Endothelial cell of umbilical vein (primary cell): ENCODE results near the gene WDR55. TPM values are rescaled to one million over a fixed set of nuclear protein-coding genes. Genes with fewer than 3 reads are reported as not detected.

Experiments used
- BruUV-seq: library from RNA; stranded (reverse); fragments of 400-500 nt; replicated peaks from 2 replicates; lab custom pipeline; 2021; lab: Mats Ljungman, UMichigan
- CTCF ChIA-PET: fragments of 300-600, 350-600 bp; sonication (Branson Sonifier 250); formaldehyde crosslinking; loops from one replicate; lab custom pipeline; 2021; ENCODE audit warnings: antibody characterized with exemption, inconsistent platforms; lab: Charles Lee
- POLR2A ChIA-PET: fragments of 300-600, 350-600 bp; sonication (Branson Sonifier 250); formaldehyde crosslinking; loops from one replicate; lab custom pipeline; 2021; ENCODE audit warnings: antibody characterized with exemption, inconsistent platforms; lab: Charles Lee
- DNase-seq: peaks from one replicate; pipeline ENCODE4 v3.0.0-alpha.2; 2011; ENCODE audit warnings: low read depth, low spot score
- FAIRE-seq: peaks from 2 replicates; lab custom pipeline; 2011; peaks lifted over from hg19 to GRCh38; lab: Jason Lieb, UNC
- H2AFZ ChIP-seq: 2 replicates; pipeline ENCODE4 v1.6.0; 2012; ENCODE audit warnings: low read depth, low read length, control low read depth, inconsistent platforms
- H3K27ac ChIP-seq: 2 replicates; pipeline ENCODE4 v1.5.1; 2011; ENCODE audit warnings: low read depth, mild to moderate bottlenecking, control low read depth, low read length, moderate library complexity; ENCODE audit not compliant: insufficient read depth
- H3K27me3 ChIP-seq, 2 experiments: 2 replicates each; pipeline versions ENCODE4 v1.6.0 to v1.6.1; 2011; ENCODE audit warnings: low read length in 2 of 2, mixed read lengths in 1 of 2; ENCODE audit not compliant: control insufficient read depth in 2 of 2, insufficient read depth in 2 of 2
- H3K36me3 ChIP-seq, 2 experiments: 2 replicates in 1 of 2; 3 replicates in 1 of 2; pipeline ENCODE4 v1.5.1; 2011; ENCODE audit warnings: low read length in 2 of 2, mild to moderate bottlenecking in 1 of 2, moderate library complexity in 1 of 2; ENCODE audit not compliant: control insufficient read depth in 2 of 2, insufficient read depth in 2 of 2; ENCODE audit errors: extremely low read depth in 1 of 2
- H3K4me1 ChIP-seq: 3 replicates; pipeline ENCODE4 v1.5.1; 2011; ENCODE audit warnings: mild to moderate bottlenecking, low read length; ENCODE audit not compliant: control insufficient read depth, insufficient read depth; ENCODE audit errors: extremely low read depth
- H3K4me2 ChIP-seq: 2 replicates; pipeline ENCODE4 v1.6.1; 2011; ENCODE audit warnings: low read length, control low read depth, mixed read lengths; ENCODE audit not compliant: insufficient read depth
- H3K4me3 ChIP-seq, 3 experiments: fragments of 200-600 bp in 1 of 3; sonication (generic), shearing (Covaris generic) in 1 of 3; replicated peaks in 1 of 3; 2 replicates each; pipeline ENCODE4 v1.5.1; 2011 to 2016; ENCODE audit warnings: control low read depth in 3 of 3, low read length in 3 of 3, mild to moderate bottlenecking in 2 of 3, inconsistent platforms in 1 of 3, low read depth in 1 of 3, moderate library complexity in 1 of 3; ENCODE audit not compliant: insufficient read depth in 1 of 3
- H3K79me2 ChIP-seq: 2 replicates; pipeline ENCODE4 v1.6.0; 2012; ENCODE audit warnings: low read length, inconsistent platforms; ENCODE audit not compliant: control insufficient read depth, insufficient read depth
- H3K9ac ChIP-seq: replicated peaks from 2 replicates; pipeline ENCODE3; 2011; ENCODE audit warnings: low read length, control low read depth; ENCODE audit not compliant: insufficient read depth; ENCODE audit errors: extremely low read depth
- H3K9me1 ChIP-seq: replicated peaks from 3 replicates; pipeline ENCODE4 v1.6.0; 2011; ENCODE audit warnings: mild to moderate bottlenecking, low read length; ENCODE audit not compliant: control insufficient read depth, insufficient read depth; ENCODE audit errors: extremely low read depth
- H3K9me3 ChIP-seq: replicated peaks from 2 replicates; pipeline ENCODE4 v1.5.1; 2012; ENCODE audit warnings: low read length, inconsistent platforms; ENCODE audit not compliant: control insufficient read depth, insufficient read depth
- H4K20me1 ChIP-seq: replicated peaks from 2 replicates; pipeline ENCODE3; 2011; ENCODE audit warnings: mild to moderate bottlenecking, low read length; ENCODE audit not compliant: control insufficient read depth, insufficient read depth; ENCODE audit errors: extremely low read depth
- EZH2 ChIP-seq: IDR thresholded peaks from 2 replicates; pipeline ENCODE4 v1.6.1; 2012; ENCODE audit warnings: borderline replicate concordance, low read depth, mild to moderate bottlenecking, moderate library complexity, low read length, inconsistent platforms; ENCODE audit not compliant: severe bottlenecking
- FOS ChIP-seq: IDR thresholded peaks from 2 replicates; pipeline ENCODE4 v1.6.1; 2011; ENCODE audit warnings: mild to moderate bottlenecking, low read length, moderate library complexity, borderline replicate concordance; ENCODE audit not compliant: insufficient read depth
- GATA2 ChIP-seq: IDR thresholded peaks from 2 replicates; pipeline ENCODE4 v1.7.0; 2011; ENCODE audit warnings: low read depth, mild to moderate bottlenecking, moderate library complexity, mixed read lengths, low read length; ENCODE audit not compliant: insufficient read length, insufficient read depth
- JUN ChIP-seq: IDR thresholded peaks from 2 replicates; pipeline ENCODE4 v1.6.1; 2011; ENCODE audit warnings: borderline replicate concordance, low read depth; ENCODE audit not compliant: insufficient read length, insufficient read depth
- MYC ChIP-seq: IDR thresholded peaks from one replicate; pipeline ENCODE4 v1.6.1; 2011; ENCODE audit warnings: mild to moderate bottlenecking, low read depth, low read length
- POLR2A ChIP-seq: IDR thresholded peaks from 2 replicates; pipeline ENCODE4 v1.6.1; 2012; ENCODE audit warnings: low read depth, mild to moderate bottlenecking, control low read depth, low read length
- POLR2AphosphoS5 ChIP-seq: IDR thresholded peaks from 2 replicates; pipeline ENCODE4 v1.6.1; 2012; ENCODE audit warnings: low read depth, mild to moderate bottlenecking, control low read depth, low read length, moderate library complexity; ENCODE audit not compliant: insufficient read depth
- dilution Hi-C: fragments of 300-500 bp; cut with MboI; formaldehyde crosslinking; loops from one replicate; pipeline ENCODE4 v1.15.0; 2019; ENCODE audit warnings: low sequenced_read_pairs; ENCODE audit not compliant: extremely low pct_ligation_motif_present
- intact Hi-C: fragments of 100-400 bp; cut with micrococcal nuclease; formaldehyde crosslinking; loops from one replicate; pipeline ENCODE4 v1.10.0; 2022
- polyA plus RNA-seq, 4 experiments: library from polyadenylated mRNA; depleted of rRNA in 3 of 4; stranded (reverse) in 3 of 4; unstranded in 1 of 4; fragments of >200 nt; gene quantifications; 2 replicates each; pipeline versions ENCODE4 v1.2.1 to v1.2.3, GENCODE V29; 2011 to 2012; ENCODE audit warnings: missing spikeins in 1 of 4
- total RNA-seq: library from RNA; stranded (reverse); gene quantifications from 2 replicates; pipeline ENCODE4 v1.2.3, GENCODE V29; 2021
- TF ChIP-seq, protein P1 (sequence below), 2 donors: IDR thresholded peaks; 1 replicate in 1 of 2; 2 replicates in 1 of 2; pipeline ENCODE4 v1.5.1; 2011; ENCODE audit warnings: low read length in 2 of 2, mild to moderate bottlenecking in 2 of 2, moderate library complexity in 2 of 2, control low read depth in 1 of 2, inconsistent platforms in 1 of 2, low read depth in 1 of 2; ENCODE audit not compliant: insufficient read depth in 1 of 2; ENCODE audit errors: extremely low read depth in 1 of 2
- TF ChIP-seq, protein P2 (sequence below): IDR thresholded peaks from 2 replicates; pipeline ENCODE4 v1.6.1; 2011; ENCODE audit not compliant: insufficient read depth, insufficient read length

Gene WDR55
- total and polyA plus RNA-seq, 2 donors (not counting 3 experiments of a cell fraction or from before 2014, with no cell fraction given), result 17.5 to 25.3 TPM

DNA sequence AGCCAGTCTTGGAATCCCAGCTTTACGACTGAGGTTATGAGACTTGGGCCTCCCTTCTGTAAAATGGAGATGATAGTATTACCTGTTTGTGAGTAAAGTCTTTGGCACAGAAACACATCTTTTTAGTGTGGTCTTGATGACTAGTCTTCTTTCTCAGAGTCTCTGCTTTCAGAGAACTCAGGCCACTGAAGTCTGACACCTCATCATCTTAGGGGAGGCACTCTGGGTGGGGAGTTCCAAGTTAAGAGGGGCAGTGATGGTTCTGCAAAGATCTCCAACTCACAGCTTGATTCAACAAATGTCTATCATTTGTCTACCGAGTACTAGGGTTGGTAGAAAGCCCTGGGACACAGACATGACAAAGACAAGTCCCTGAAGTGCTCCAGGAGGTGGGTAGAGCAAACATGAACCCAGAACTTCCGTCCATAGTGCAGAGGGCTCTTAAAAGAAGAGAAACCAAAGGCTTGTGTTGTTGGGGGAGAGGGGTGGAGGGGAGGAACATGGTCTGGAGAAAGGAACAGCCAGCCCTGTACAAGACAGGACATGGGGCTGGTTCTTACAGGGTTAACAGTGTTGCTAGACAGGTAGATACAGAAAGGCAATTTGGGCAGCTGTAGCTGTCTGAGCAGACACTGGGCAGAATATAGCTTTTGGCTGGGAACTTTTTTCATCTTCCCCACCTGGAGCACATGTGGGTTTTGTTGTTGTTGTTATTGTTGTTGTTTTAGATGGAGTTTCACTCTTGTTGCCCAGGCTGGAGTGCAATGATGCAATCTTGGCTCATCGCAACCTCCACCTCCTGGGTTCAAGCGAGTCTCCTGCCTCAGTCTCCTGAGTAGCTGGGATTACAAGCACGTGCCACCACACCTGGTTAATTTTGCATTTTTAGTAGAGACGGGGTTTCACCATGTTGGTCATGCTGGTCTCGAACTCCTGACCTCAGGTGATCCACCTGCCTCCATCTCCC, 29.1 kb upstream of the WDR55 start:
- intact Hi-C loops, result loop anchor here (1.0 to 10.0 kb wide), 7 partner anchors 27 to 391 kb away; partner anchors contain the start of gene EIF4EBP3
- no peak for DNase-seq
- no peaks in the 10 kb centered on the region for H4K20me1 ChIP-seq
- dilution Hi-C loops, result no loop called here
- no TSS peak for BruUV-seq
- FAIRE-seq, result no peak
- H3K9me3 ChIP-seq, result no peaks in the 10 kb centered on the region
- peaks cover 26% of the 10 kb centered on the region for H3K4me1 ChIP-seq
- H3K36me3 ChIP-seq, result no peaks in the 10 kb centered on the region
- H3K79me2 ChIP-seq, result peaks cover 5% of the 10 kb centered on the region
- H3K4me2 ChIP-seq, result no peak overlapping the region
- POLR2A ChIA-PET, result no interaction called here
- CTCF ChIA-PET, result interaction anchor here (0.6 to 5.4 kb wide), 31 partner anchors 9 to 563 kb away, joined by 3 to 108 read pairs (median 5); partner anchors contain the start of genes ANKHD1, APBB3, EIF4EBP3 and HARS1
- H3K9ac ChIP-seq, result no peak overlapping the region
- no peak overlapping the region for H3K4me3 ChIP-seq
- H3K9me1 ChIP-seq, result no peaks in the 10 kb centered on the region
- H3K27ac ChIP-seq, result no peak overlapping the region
- H3K27me3 ChIP-seq, result peaks cover 0 to 3% of the 10 kb centered on the region in 2 experiments
- TF ChIP-seq, protein P1, sequence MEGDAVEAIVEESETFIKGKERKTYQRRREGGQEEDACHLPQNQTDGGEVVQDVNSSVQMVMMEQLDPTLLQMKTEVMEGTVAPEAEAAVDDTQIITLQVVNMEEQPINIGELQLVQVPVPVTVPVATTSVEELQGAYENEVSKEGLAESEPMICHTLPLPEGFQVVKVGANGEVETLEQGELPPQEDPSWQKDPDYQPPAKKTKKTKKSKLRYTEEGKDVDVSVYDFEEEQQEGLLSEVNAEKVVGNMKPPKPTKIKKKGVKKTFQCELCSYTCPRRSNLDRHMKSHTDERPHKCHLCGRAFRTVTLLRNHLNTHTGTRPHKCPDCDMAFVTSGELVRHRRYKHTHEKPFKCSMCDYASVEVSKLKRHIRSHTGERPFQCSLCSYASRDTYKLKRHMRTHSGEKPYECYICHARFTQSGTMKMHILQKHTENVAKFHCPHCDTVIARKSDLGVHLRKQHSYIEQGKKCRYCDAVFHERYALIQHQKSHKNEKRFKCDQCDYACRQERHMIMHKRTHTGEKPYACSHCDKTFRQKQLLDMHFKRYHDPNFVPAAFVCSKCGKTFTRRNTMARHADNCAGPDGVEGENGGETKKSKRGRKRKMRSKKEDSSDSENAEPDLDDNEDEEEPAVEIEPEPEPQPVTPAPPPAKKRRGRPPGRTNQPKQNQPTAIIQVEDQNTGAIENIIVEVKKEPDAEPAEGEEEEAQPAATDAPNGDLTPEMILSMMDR (IDR thresholded peaks at IDR 0.05; ENCODE audit: extremely low read depth in 1 of 2, insufficient read depth in 1 of 2, low read depth in 1 of 2, low read length in 2 of 2), result no peak
- no peak for TF ChIP-seq EZH2
- TF ChIP-seq, protein P2, sequence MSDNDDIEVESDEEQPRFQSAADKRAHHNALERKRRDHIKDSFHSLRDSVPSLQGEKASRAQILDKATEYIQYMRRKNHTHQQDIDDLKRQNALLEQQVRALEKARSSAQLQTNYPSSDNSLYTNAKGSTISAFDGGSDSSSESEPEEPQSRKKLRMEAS, result no peak
- no peak for TF ChIP-seq JUN
- TF ChIP-seq FOS, result no peak
- TF ChIP-seq MYC, result no peak
- no peak for TF ChIP-seq GATA2
- TF ChIP-seq POLR2AphosphoS5, result no peak
- TF ChIP-seq POLR2A, result no peak
- no peak overlapping the region for H2AFZ ChIP-seq
